ENCODE results near the gene SQSTM1.

Gene SQSTM1

DNA sequence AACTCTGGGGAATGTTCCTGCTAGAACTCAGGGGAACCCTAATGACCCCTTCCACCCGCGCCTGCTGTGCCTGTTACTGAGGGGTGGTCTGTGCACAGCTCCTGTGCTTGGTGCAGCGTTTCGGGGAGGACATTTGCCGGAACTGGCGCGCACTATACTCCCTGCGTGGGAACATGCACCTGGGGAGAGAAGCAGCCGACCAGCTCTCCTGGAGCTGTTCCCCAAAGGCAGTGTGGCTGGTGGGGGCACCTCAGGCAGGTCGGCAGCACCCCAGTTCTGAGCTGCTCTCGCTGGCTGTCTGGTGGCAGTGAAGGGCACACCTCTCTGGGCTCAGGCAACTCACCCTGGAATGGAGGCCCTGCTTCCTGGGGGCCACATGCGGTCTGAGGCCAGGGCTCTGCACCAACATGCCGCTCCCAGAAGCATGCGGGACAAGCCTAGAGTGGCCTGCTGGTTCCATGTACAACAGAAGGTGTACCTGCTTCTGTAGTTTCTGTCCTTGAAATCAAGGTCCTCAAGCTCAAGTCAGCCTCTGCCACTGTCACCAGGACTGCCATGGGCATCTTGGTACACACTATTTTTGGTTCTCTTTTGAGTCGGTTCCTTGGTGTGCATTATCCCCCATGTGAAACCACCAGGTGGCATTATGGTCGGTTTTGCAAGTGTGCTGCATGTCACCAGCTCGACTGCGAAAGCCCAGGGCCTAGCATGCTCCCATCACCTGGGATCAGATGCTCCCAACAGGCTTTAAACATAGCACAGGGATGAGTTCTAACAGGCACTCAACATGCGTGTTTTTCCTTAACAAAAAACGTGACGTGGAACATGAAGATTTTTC, 45.8 kb downstream of the SQSTM1 start:
- H3K4me3 ChIP-seq (ENCODE audit: low read depth, low read length): no peak overlapping the region
- no peak for DNase-seq (ENCODE audit: low read depth, low spot score)
- TF ChIP-seq CTCF (IDR thresholded peaks at IDR 0.05; ENCODE audit: insufficient read depth, low read length, missing control alignments): no peak
- CTCF ChIA-PET: no interaction called here
- POLR2A ChIA-PET: interaction anchor here (0.9 kb wide), 1 partner anchor 34 kb away, joined by 3 read pairs; no protein-coding TSS in a partner anchor

GRCh38 chr5:179867079-179867465, 46.4 kb downstream of the SQSTM1 start:
- ChIA-PET CTCF (no interaction called here), POLR2A (no interaction called here)
- no peak for DNase-seq (ENCODE audit: low read depth, low spot score)
- no peak for TF ChIP-seq CTCF (IDR thresholded peaks at IDR 0.05; ENCODE audit: insufficient read depth, low read length, missing control alignments)
- H3K4me3 ChIP-seq (ENCODE audit: low read depth, low read length): no peak overlapping the region

DNA sequence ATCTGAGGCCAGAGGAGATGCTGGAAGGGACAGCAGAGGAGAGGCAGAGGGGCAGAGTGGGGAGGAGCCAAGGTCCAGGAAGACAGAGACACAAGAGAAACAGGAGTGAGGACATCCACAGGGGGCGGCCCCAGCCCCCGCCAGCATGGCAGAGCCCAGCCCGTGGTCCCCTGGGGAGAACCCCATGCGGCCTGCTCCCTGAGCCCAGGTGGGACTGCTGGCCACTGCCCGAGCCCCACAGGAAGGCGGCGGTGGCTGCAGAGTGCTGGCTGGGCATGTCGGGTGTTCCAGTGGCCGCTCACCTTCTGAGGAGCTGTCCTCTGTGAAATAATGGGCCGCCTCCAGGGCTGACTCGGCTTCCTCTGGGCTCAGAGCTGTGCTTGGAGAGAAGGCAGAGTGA, 46.8 kb downstream of the SQSTM1 start:
- ChIA-PET CTCF (interaction anchor here (0.7 to 1.2 kb wide), 3 partner anchors 11 to 104 kb away, joined by 3 read pairs; no protein-coding TSS in a partner anchor), POLR2A (no interaction called here)
- no peak overlapping the region for H3K4me3 ChIP-seq (ENCODE audit: low read depth, low read length)
- TF ChIP-seq CTCF (IDR thresholded peaks at IDR 0.05; ENCODE audit: insufficient read depth, low read length, missing control alignments): no peak
- DNase-seq (ENCODE audit: low read depth, low spot score): no peak

DNA sequence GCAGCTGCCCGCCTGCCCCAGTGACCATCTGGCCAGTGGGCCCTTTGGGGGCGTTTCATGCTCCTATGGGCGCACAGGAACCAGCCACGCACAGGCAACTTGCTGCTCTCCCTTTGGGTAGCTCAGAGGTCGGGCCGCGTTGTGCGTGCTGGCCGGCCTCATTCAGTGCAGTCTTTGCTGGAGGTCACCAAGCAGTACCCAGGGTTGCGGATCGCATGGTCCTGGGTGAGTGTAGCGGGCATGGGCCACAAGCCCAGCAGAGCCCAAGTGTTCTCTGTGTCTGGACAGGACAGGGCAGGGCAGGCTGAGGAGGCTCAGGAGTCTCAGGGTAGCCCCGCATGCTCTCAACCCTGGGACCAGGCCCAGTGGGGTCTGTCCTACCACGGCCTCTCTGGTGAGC, 47.8 kb downstream of the SQSTM1 start:
- DNase-seq (ENCODE audit: low read depth, low spot score): no peak
- POLR2A ChIA-PET: interaction anchor here (0.8 kb wide), 1 partner anchor 10 kb away, joined by 3 read pairs; no protein-coding TSS in a partner anchor
- CTCF ChIA-PET: interaction anchor here (0.7 to 1.2 kb wide), 4 partner anchors 9 to 105 kb away, joined by 3 read pairs; no protein-coding TSS in a partner anchor
- TF ChIP-seq CTCF (IDR thresholded peaks at IDR 0.05; ENCODE audit: insufficient read depth, low read length, missing control alignments): no peak
- H3K4me3 ChIP-seq (ENCODE audit: low read depth, low read length): no peak overlapping the region

- no peak for DNase-seq (ENCODE audit: low read depth, low spot score)
- TF ChIP-seq CTCF (IDR thresholded peaks at IDR 0.05; ENCODE audit: insufficient read depth, low read length, missing control alignments): no peak
- ChIA-PET CTCF (interaction anchor here (1.0 to 1.2 kb wide), 2 partner anchors 14 to 71 kb away, joined by 3 read pairs; no protein-coding TSS in a partner anchor), POLR2A (no interaction called here)
- H3K4me3 ChIP-seq (ENCODE audit: low read depth, low read length): no peak overlapping the region
Measured at GRCh38 chr5:179869101-179869500, 48.4 kb downstream of the SQSTM1 start.

DNA sequence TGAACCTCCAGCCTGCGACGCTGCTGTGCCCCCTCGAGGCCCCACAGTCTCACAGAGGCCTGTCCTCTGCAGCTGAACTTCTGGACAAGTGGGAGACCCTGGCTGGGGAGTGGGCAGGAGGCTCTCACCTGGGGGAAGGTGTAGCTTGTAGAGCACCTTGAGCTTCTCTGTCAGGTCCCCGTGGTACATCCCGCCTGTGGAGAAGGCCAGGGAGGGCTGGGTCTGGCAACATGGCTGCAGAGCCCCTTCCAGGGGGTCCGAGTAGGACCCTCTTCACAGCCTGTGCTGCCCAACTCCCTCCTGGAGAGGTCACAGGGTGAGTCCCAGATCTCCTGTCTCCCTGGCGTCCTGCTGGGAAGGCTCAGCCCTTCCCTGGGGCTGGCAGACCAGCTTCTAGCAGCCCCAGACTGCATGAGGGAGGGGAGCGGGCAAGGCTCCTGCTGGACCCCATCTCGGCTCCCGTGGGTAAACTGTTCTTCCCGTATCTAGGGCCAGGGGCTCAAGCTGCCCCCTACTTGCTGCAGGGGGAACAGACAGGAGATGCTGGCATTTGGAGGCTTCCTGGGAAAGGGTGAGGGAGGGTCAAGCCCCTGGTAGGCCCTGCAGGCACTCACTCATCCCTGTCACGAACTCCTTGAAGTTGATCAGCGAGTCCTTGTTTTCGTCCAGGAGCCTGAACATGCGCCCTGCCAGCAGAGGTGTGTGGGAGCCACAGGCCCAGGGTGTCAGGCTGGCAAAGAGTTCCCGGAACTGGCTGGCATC, 49.1 kb downstream of the SQSTM1 start:
- no peak for TF ChIP-seq CTCF (IDR thresholded peaks at IDR 0.05; ENCODE audit: insufficient read depth, low read length, missing control alignments)

More for the DNA sequence above, 49.1 kb downstream of the SQSTM1 start:
- no peak for DNase-seq (ENCODE audit: low read depth, low spot score)
- POLR2A ChIA-PET: interaction anchor here (1.0 kb wide), 1 partner anchor 8 kb away, joined by 3 read pairs; no protein-coding TSS in a partner anchor
- H3K4me3 ChIP-seq (ENCODE audit: low read depth, low read length): no peak overlapping the region
- CTCF ChIA-PET: interaction anchor here (1.0 to 1.8 kb wide), 5 partner anchors 7 to 71 kb away, joined by 3 to 10 read pairs (median 3); no protein-coding TSS in a partner anchor

All from AG04449 (cell line).